Measurements from ENCODE around the gene SEC11A.

- no peak for TF ChIP-seq RAD21 (conservative IDR thresholded peaks at IDR 0.05)
- TF ChIP-seq, protein P1, sequence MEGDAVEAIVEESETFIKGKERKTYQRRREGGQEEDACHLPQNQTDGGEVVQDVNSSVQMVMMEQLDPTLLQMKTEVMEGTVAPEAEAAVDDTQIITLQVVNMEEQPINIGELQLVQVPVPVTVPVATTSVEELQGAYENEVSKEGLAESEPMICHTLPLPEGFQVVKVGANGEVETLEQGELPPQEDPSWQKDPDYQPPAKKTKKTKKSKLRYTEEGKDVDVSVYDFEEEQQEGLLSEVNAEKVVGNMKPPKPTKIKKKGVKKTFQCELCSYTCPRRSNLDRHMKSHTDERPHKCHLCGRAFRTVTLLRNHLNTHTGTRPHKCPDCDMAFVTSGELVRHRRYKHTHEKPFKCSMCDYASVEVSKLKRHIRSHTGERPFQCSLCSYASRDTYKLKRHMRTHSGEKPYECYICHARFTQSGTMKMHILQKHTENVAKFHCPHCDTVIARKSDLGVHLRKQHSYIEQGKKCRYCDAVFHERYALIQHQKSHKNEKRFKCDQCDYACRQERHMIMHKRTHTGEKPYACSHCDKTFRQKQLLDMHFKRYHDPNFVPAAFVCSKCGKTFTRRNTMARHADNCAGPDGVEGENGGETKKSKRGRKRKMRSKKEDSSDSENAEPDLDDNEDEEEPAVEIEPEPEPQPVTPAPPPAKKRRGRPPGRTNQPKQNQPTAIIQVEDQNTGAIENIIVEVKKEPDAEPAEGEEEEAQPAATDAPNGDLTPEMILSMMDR (IDR thresholded peaks at IDR 0.05; ENCODE audit: poor library complexity, severe bottlenecking): no peak
Observed at GRCh38 chr15:84734794-84735479, 19.0 kb upstream of the SEC11A start.
